Liver (tissue), 3 donors: Measurements from ENCODE around the gene EMP3.

Source experiments
- EGR1 ChIP-seq, 2 donors: IDR thresholded peaks; 2 replicates each; pipeline ENCODE4 v1.6.1; 2016 to 2018; ENCODE audit warnings: antibody characterized with exemption in 2 of 2, low read depth in 2 of 2
- FOXA1 ChIP-seq: IDR thresholded peaks from 2 replicates; pipeline ENCODE4 v1.6.1; 2016; ENCODE audit warnings: antibody characterized with exemption
- HNF4G ChIP-seq: IDR thresholded peaks from 2 replicates; pipeline ENCODE4 v1.6.1; 2016; ENCODE audit warnings: antibody characterized with exemption
- NR2F2 ChIP-seq: IDR thresholded peaks from 2 replicates; pipeline ENCODE4 v1.6.1; 2016; ENCODE audit warnings: antibody characterized with exemption
- RAD21 ChIP-seq, 2 donors: IDR thresholded peaks; 2 replicates each; pipeline ENCODE4 v1.6.1; 2016; ENCODE audit warnings: antibody characterized with exemption in 2 of 2, mild to moderate bottlenecking in 2 of 2
- REST ChIP-seq: IDR thresholded peaks from 2 replicates; pipeline ENCODE4 v1.6.1; 2016; ENCODE audit warnings: antibody characterized with exemption, mild to moderate bottlenecking
- RXRA ChIP-seq, 2 donors: IDR thresholded peaks; 2 replicates each; pipeline ENCODE4 v1.6.1; 2017 to 2018; ENCODE audit warnings: antibody characterized with exemption in 2 of 2, mild to moderate bottlenecking in 1 of 2
- SP1 ChIP-seq: IDR thresholded peaks from 2 replicates; pipeline ENCODE4 v1.6.1; 2018; ENCODE audit warnings: antibody characterized with exemption, mild to moderate bottlenecking
- TAF1 ChIP-seq: conservative IDR thresholded peaks from 2 replicates; pipeline ENCODE4 v1.6.1; 2016; ENCODE audit warnings: antibody characterized with exemption, mild to moderate bottlenecking
- YY1 ChIP-seq: IDR thresholded peaks from 2 replicates; pipeline ENCODE4 v1.6.1; 2016; ENCODE audit warnings: antibody characterized with exemption, mild to moderate bottlenecking
- ZBTB33 ChIP-seq: IDR thresholded peaks from 2 replicates; pipeline ENCODE4 v1.6.1; 2016; ENCODE audit warnings: antibody characterized with exemption
- TF ChIP-seq, protein P1 (sequence below): fragments of 150-350 bp; IDR thresholded peaks from 2 replicates; pipeline ENCODE4 v1.5.1; 2017; ENCODE audit warnings: improper control_type of control experiment, low read depth, low read length; ENCODE audit not compliant: missing input control
- TF ChIP-seq, protein P2 (sequence below): IDR thresholded peaks from 2 replicates; pipeline ENCODE4 v1.6.1; 2016; ENCODE audit warnings: antibody characterized with exemption
- TF ChIP-seq, protein P3 (sequence below): IDR thresholded peaks from 2 replicates; pipeline ENCODE4 v1.6.1; 2016; ENCODE audit warnings: antibody characterized with exemption
- donor health status: healthy.
- donor health status: healthy.

DNA sequence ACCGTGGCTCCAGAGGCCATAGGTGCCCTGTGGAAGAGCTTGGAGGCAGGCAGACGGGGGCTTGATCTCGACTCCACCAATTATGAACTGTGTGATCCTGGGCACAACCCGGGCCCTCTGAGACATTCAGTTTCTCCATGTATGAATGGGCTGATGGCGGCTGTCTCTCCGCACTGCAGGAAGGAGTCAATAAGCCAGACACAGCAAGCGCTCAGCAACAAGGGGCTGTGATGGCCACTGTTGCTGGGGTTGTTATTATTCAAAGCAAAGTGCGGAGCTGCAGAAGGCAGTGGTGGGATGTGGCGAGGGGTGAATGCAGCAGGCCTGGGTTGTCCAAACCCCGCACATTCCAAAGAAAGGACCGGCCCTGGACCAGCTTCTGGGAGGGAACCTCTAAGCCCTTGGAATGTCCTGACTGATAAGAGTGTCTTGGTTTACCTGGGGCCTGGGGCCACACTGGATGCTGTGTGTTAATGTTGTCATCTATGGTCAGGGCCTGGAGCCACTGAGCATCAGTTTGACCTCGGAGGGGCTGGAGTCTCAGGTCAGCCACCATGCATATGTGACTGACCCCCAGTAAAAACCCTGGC lies 30.1 kb downstream of the EMP3 start:
- TF ChIP-seq, protein P1, sequence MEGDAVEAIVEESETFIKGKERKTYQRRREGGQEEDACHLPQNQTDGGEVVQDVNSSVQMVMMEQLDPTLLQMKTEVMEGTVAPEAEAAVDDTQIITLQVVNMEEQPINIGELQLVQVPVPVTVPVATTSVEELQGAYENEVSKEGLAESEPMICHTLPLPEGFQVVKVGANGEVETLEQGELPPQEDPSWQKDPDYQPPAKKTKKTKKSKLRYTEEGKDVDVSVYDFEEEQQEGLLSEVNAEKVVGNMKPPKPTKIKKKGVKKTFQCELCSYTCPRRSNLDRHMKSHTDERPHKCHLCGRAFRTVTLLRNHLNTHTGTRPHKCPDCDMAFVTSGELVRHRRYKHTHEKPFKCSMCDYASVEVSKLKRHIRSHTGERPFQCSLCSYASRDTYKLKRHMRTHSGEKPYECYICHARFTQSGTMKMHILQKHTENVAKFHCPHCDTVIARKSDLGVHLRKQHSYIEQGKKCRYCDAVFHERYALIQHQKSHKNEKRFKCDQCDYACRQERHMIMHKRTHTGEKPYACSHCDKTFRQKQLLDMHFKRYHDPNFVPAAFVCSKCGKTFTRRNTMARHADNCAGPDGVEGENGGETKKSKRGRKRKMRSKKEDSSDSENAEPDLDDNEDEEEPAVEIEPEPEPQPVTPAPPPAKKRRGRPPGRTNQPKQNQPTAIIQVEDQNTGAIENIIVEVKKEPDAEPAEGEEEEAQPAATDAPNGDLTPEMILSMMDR = no peak
- no peak for TF ChIP-seq ZBTB33
- TF ChIP-seq REST = no peak
- TF ChIP-seq, protein P2, sequence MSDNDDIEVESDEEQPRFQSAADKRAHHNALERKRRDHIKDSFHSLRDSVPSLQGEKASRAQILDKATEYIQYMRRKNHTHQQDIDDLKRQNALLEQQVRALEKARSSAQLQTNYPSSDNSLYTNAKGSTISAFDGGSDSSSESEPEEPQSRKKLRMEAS = no peak
- TF ChIP-seq EGR1 (IDR thresholded peaks at IDR 0.05; ENCODE audit: low read depth in 2 of 2) = no peak
- TF ChIP-seq FOXA1 = no peak
- no peak for TF ChIP-seq RAD21 (IDR thresholded peaks at IDR 0.05)
- no peak for TF ChIP-seq RXRA (IDR thresholded peaks at IDR 0.05)
- TF ChIP-seq YY1 = no peak
- no peak for TF ChIP-seq SP1
- TF ChIP-seq, protein P3, sequence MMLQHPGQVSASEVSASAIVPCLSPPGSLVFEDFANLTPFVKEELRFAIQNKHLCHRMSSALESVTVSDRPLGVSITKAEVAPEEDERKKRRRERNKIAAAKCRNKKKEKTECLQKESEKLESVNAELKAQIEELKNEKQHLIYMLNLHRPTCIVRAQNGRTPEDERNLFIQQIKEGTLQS = no peak
- TF ChIP-seq NR2F2 = no peak
- TF ChIP-seq TAF1 = no peak
- TF ChIP-seq HNF4G = no peak
